ENCODE results near the gene NLGN1. TPM values are rescaled to one million over a fixed set of nuclear protein-coding genes. Genes with fewer than 3 reads are reported as not detected.

NLGN1 gene
- total and polyA plus RNA-seq, 2 of the 8 experiments (the other 6 are each of a cell fraction or from before 2014, with no cell fraction given) = 7.8 to 14.8 TPM

DNA sequence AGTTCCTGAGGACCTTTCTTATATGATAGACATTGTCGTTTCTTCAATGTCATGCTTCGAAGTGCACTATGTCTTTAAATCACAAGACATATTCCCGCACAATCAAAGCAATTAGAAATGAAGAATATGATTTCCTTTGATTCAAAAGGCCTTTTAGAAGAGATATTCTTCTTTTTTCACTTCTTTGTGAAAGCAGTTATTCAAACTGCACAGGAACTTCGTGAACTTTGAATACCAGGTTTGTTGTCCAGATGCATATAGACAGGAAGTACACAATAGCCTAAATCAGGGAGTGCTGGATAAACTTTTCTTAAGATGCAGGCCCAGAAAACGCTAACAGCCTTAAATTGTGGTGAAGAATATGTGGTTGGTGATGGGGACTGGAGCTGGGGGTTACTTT, 870.5 kb downstream of the NLGN1 start:
- no peaks in the 10 kb centered on the region for H3K27me3 ChIP-seq (replicated peaks in 1 of 4; ENCODE audit: control insufficient read depth in 3 of 4, extremely low read depth in 1 of 4, insufficient read depth in 3 of 4, low read length in 3 of 4)
- 88% methylated on average over 5 of the region's 5 CpGs; no CpG with 5 or more reads in 1 of the 2 experiments for whole genome bisulfite sequencing, 2 experiments (ENCODE audit: extremely low coverage in 1 of 2, insufficient coverage in 1 of 2, insufficient read length in 1 of 2, insufficient replicate concordance in 2 of 2, low coverage in 1 of 2, low lambda C conversion rate in 2 of 2, missing lambda C conversion rate in 1 of 2)
- H2BK5ac ChIP-seq (ENCODE audit: low read depth, low read length) = no peak overlapping the region
- no peaks in the 10 kb centered on the region; the same call in 1 of the 2 replicates for H3K79me1 ChIP-seq (ENCODE audit: low read depth, low read length)
- no peaks in the 10 kb centered on the region for H3K79me2 ChIP-seq (ENCODE audit: control insufficient read depth in 1 of 2, insufficient read depth in 2 of 2, low read length in 2 of 2)
- no peak overlapping the region for H2BK15ac ChIP-seq (ENCODE audit: low read length)
- H3K23ac ChIP-seq (ENCODE audit: insufficient read length) = no peak overlapping the region
- H3K56ac ChIP-seq (replicated peaks; ENCODE audit: insufficient read length, low read depth, low read length) = no peak overlapping the region
- no peak overlapping the region for H4K5ac ChIP-seq (ENCODE audit: insufficient read length, low read depth, low read length)
- no peak overlapping the region for H2BK120ac ChIP-seq (replicated peaks; ENCODE audit: low read depth, low read length)
- ChIA-PET POLR2A (ENCODE audit: partially characterized antibody) (no interaction called here), CTCF (ENCODE audit: partially characterized antibody) (no interaction called here)
- no peak overlapping the region for H3K4me3 ChIP-seq (ENCODE audit: extremely low read depth in 1 of 4, insufficient read depth in 2 of 4, low read depth in 3 of 4, low read length in 4 of 4)
- no peaks in the 10 kb centered on the region for H3K4me1 ChIP-seq (replicated peaks in 1 of 4; ENCODE audit: control insufficient read depth in 3 of 4, insufficient read depth in 4 of 4, low read length in 3 of 4)
- no peak overlapping the region for H2AK5ac ChIP-seq (ENCODE audit: low read depth, low read length)
- no peak overlapping the region for H3K4ac ChIP-seq (replicated peaks; ENCODE audit: insufficient read length, low read depth, low read length)
- no peak for FAIRE-seq
- no peak overlapping the region for H3K14ac ChIP-seq (ENCODE audit: insufficient read length)
- H3K9me3 ChIP-seq (ENCODE audit: insufficient read depth in 2 of 2, low read depth in 1 of 2, low read length in 1 of 2) = no peaks in the 10 kb centered on the region
- H2BK12ac ChIP-seq (ENCODE audit: low read depth, low read length) = no peak overlapping the region
- H3K4me2 ChIP-seq (ENCODE audit: insufficient read depth in 1 of 2, low read depth in 2 of 2, low read length in 2 of 2) = no peak overlapping the region
- H2AFZ ChIP-seq (ENCODE audit: low read length) = no peak overlapping the region
- no peaks in the 10 kb centered on the region for H3K36me3 ChIP-seq (ENCODE audit: control insufficient read depth in 2 of 4, insufficient read depth in 4 of 4, low read length in 3 of 4)
- DNase-seq (ENCODE audit: low read depth in 1 of 2, low spot score in 2 of 2) = no peak
- no peak overlapping the region for H3K9ac ChIP-seq (replicated peaks in 1 of 4; ENCODE audit: extremely low read depth in 1 of 4, low read depth in 3 of 4, low read length in 3 of 4)
- H3K18ac ChIP-seq (ENCODE audit: extremely low read depth, low read length) = no peak overlapping the region
- H4K8ac ChIP-seq (ENCODE audit: extremely low read depth, insufficient read depth, low read length) = no peak overlapping the region
- no peak overlapping the region for H4K91ac ChIP-seq (replicated peaks; ENCODE audit: insufficient read length, low read length)
- no peak overlapping the region for H2BK20ac ChIP-seq (ENCODE audit: low read length)
- H3K23me2 ChIP-seq (ENCODE audit: low read depth, low read length) = no peaks in the 10 kb centered on the region
- no peaks in the 10 kb centered on the region for H4K20me1 ChIP-seq (replicated peaks in 1 of 2; ENCODE audit: control insufficient read depth in 1 of 2, insufficient read depth in 2 of 2, low read length in 2 of 2)
- H3K27ac ChIP-seq (ENCODE audit: low read depth, low read length) = no peak overlapping the region
- TF ChIP-seq SIX5 (IDR thresholded peaks at IDR 0.05; ENCODE audit: low read depth, low read length) (no peak), POLR2A (IDR thresholded peaks at IDR 0.05; ENCODE audit: control extremely low read depth in 1 of 2, low read depth in 2 of 2, low read length in 2 of 2) (no peak), RAD21 (IDR thresholded peaks at IDR 0.05 in 1 of 2, conservative IDR thresholded peaks at IDR 0.05 in 1 of 2; ENCODE audit: low read depth in 2 of 2, low read length in 2 of 2) (no peak), CEBPB (IDR thresholded peaks at IDR 0.05; ENCODE audit: low read depth, low read length) (no peak), SIN3A (conservative IDR thresholded peaks at IDR 0.05 in 1 of 2, IDR thresholded peaks at IDR 0.05 in 1 of 2; ENCODE audit: low read depth in 1 of 2, low read length in 2 of 2) (no peak)
